CD14-positive monocyte (primary cell): ENCODE measurements around the gene HOXC9. TPM values are rescaled to one million over a fixed set of nuclear protein-coding genes. Genes with fewer than 3 reads are reported as not detected.

Experiments
- DNase-seq, 3 donors: peaks; one replicate each; pipeline ENCODE4 v3.0.0-alpha.2; 2011 to 2022
- H2AFZ ChIP-seq: 2 replicates; pipeline ENCODE4 v1.6.0; 2012; ENCODE audit warnings: mild to moderate bottlenecking, low read depth, low read length, inconsistent platforms; ENCODE audit not compliant: insufficient read depth, poor library complexity, severe bottlenecking
- H3K27ac ChIP-seq, 2 donors: 1 replicate in 1 of 2; 2 replicates in 1 of 2; pipeline ENCODE4 v1.5.1; 2012 to 2013; ENCODE audit warnings: low read length in 2 of 2, control low read depth in 1 of 2, inconsistent platforms in 1 of 2, low read depth in 1 of 2, mild to moderate bottlenecking in 1 of 2
- H3K27me3 ChIP-seq, 2 donors: one replicate each; pipeline versions ENCODE4 v1.6.0 to v1.6.1; 2011 to 2013; ENCODE audit warnings: low read length in 2 of 2; ENCODE audit not compliant: control insufficient read depth in 2 of 2, insufficient read depth in 2 of 2
- H3K36me3 ChIP-seq, 2 donors: replicated peaks in 1 of 2; 1 replicate in 1 of 2; 2 replicates in 1 of 2; pipeline versions ENCODE4 v1.5.1 to v1.6.1; 2012 to 2013; ENCODE audit warnings: low read length in 2 of 2, control low read depth in 1 of 2, inconsistent platforms in 1 of 2, mild to moderate bottlenecking in 1 of 2; ENCODE audit not compliant: insufficient read depth in 2 of 2, control insufficient read depth in 1 of 2
- H3K4me1 ChIP-seq, 2 donors: 1 replicate in 1 of 2; 2 replicates in 1 of 2; pipeline versions ENCODE4 v1.5.1 to v1.6.1; 2012 to 2013; ENCODE audit warnings: low read length in 2 of 2, control low read depth in 1 of 2, inconsistent platforms in 1 of 2, mild to moderate bottlenecking in 1 of 2, moderate library complexity in 1 of 2; ENCODE audit not compliant: insufficient read depth in 2 of 2, control insufficient read depth in 1 of 2
- H3K4me2 ChIP-seq: replicated peaks from 2 replicates; pipeline ENCODE3; 2012; ENCODE audit warnings: low read length, moderate library complexity, mild to moderate bottlenecking; ENCODE audit not compliant: poor library complexity, severe bottlenecking; ENCODE audit errors: extremely low read depth
- H3K4me3 ChIP-seq, 3 experiments: fragments of 200-600 bp in 1 of 3; sonication (generic) in 1 of 3; replicated peaks in 1 of 3; 1 replicate in 2 of 3; 2 replicates in 1 of 3; pipeline ENCODE4 v1.5.1; 2011 to 2013; ENCODE audit warnings: low read length in 3 of 3, mild to moderate bottlenecking in 3 of 3, control low read depth in 2 of 3, low read depth in 2 of 3, inconsistent platforms in 1 of 3, moderate library complexity in 1 of 3
- H3K79me2 ChIP-seq: 2 replicates; pipeline ENCODE4 v1.6.0; 2012; ENCODE audit warnings: mild to moderate bottlenecking, control low read depth, inconsistent platforms, low read length, moderate library complexity; ENCODE audit not compliant: insufficient read depth
- H3K9ac ChIP-seq: 2 replicates; pipeline ENCODE4 v1.6.0; 2017; ENCODE audit warnings: low read length, mild to moderate bottlenecking; ENCODE audit not compliant: insufficient read depth, poor library complexity, severe bottlenecking
- H3K9me3 ChIP-seq, 2 donors: replicated peaks in 1 of 2; 1 replicate in 1 of 2; 2 replicates in 1 of 2; pipeline versions ENCODE4 v1.5.1 to v1.6.1; 2012 to 2013; ENCODE audit warnings: low read length in 2 of 2, control low read depth in 1 of 2; ENCODE audit not compliant: control insufficient read depth in 1 of 2, insufficient read depth in 1 of 2
- H4K20me1 ChIP-seq: 2 replicates; pipeline ENCODE4 v1.6.0; 2012; ENCODE audit warnings: mild to moderate bottlenecking, low read length, control low read depth, moderate library complexity; ENCODE audit not compliant: insufficient read depth
- H3K27ac Mint-ChIP-seq, 7 donors: one replicate each; pipeline ENCODE4 v1.8.0; 2020; ENCODE audit warnings: mild to moderate bottlenecking in 7 of 7, mixed read lengths in 7 of 7, moderate library complexity in 6 of 7, inconsistent platforms in 2 of 7
- H3K27me3 Mint-ChIP-seq, 3 donors: one replicate each; pipeline ENCODE4 v1.8.0; 2021 to 2022; ENCODE audit warnings: low read depth in 3 of 3, mild to moderate bottlenecking in 3 of 3, mixed read lengths in 3 of 3, moderate library complexity in 3 of 3, inconsistent platforms in 1 of 3
- H3K36me3 Mint-ChIP-seq, 2 donors: one replicate each; pipeline ENCODE4 v1.8.0; 2020; ENCODE audit warnings: mixed read lengths in 2 of 2, inconsistent platforms in 1 of 2, mild to moderate bottlenecking in 1 of 2
- H3K4me1 Mint-ChIP-seq: one replicate; pipeline ENCODE4 v1.8.0; 2020; ENCODE audit warnings: mild to moderate bottlenecking, mixed read lengths
- H3K4me3 Mint-ChIP-seq, 2 donors: one replicate each; pipeline ENCODE4 v1.8.0; 2020; ENCODE audit warnings: mild to moderate bottlenecking in 2 of 2, mixed read lengths in 2 of 2, moderate library complexity in 1 of 2
- H3K9me3 Mint-ChIP-seq, 7 donors: one replicate each; pipeline ENCODE4 v1.8.0; 2020 to 2022; ENCODE audit warnings: mixed read lengths in 7 of 7, mild to moderate bottlenecking in 6 of 7, moderate library complexity in 6 of 7, inconsistent platforms in 2 of 7
- WGBS: methylation state at CpG from one replicate; pipeline ENCODE4 v1.1.5; 2013; ENCODE audit warnings: missing lambda C conversion rate; ENCODE audit not compliant: insufficient coverage; 5-methylcytosine and 5-hydroxymethylcytosine counted together
- intact Hi-C, 2 donors: fragments of 100-400 bp; cut with micrococcal nuclease; formaldehyde crosslinking; loops; one replicate each; pipeline versions ENCODE4 v1.15.0 to v1.15.1; 2023
- polyA plus RNA-seq, 3 donors: library from polyadenylated mRNA; depleted of rRNA in 1 of 3; unstranded in 2 of 3; stranded (reverse) in 1 of 3; fragments of 300-500 nt in 2 of 3; fragments of >200 nt in 1 of 3; fragmentation: Illumina TruSeq in 2 of 3; gene quantifications; 1 replicate in 2 of 3; 2 replicates in 1 of 3; pipeline ENCODE4 v1.2.3, GENCODE V29; 2012 to 2021
- TF ChIP-seq, protein P1 (sequence below): fragments of 200-600 bp; IDR thresholded peaks from one replicate; pipeline ENCODE4 v1.8.0; 2022; ENCODE audit warnings: antibody characterized with exemption, mild to moderate bottlenecking

Gene HOXC9
- polyA plus RNA-seq, 3 donors = not detected

- no peaks in the 10 kb centered on the region for H3K36me3 ChIP-seq
- peaks cover 4 to 7% of the 10 kb centered on the region in 2 donors for H3K36me3 Mint-ChIP-seq
- peaks cover 9 to 50% of the 10 kb centered on the region in 2 donors for H3K9me3 ChIP-seq
- peaks cover 6% of the 10 kb centered on the region for H3K4me1 Mint-ChIP-seq
- WGBS = no CpG with 5 or more reads among the region's 14 CpGs
- H4K20me1 ChIP-seq = no peaks in the 10 kb centered on the region
- peak overlapping the region in 1 of 2 donors; percentile 80 for H3K4me3 Mint-ChIP-seq
- intact Hi-C loops = loop anchor here in 1 of 2 donors (10.0 kb wide), 1 partner anchor 63 kb away; the partner anchor contains the start of genes HOTAIR and HOXC11
- peaks cover 5 to 38% (median 17%) of the 10 kb centered on the region in 7 donors for H3K9me3 Mint-ChIP-seq
- peaks cover 91 to 98% (median 93%) of the 10 kb centered on the region in 3 donors for H3K27me3 Mint-ChIP-seq
- DNase-seq = no peak
- H3K4me2 ChIP-seq = no peak overlapping the region
- H3K79me2 ChIP-seq = no peaks in the 10 kb centered on the region
- H3K4me1 ChIP-seq = no peaks in the 10 kb centered on the region
- no peak overlapping the region for H3K9ac ChIP-seq
- H3K4me3 ChIP-seq = no peak overlapping the region
- peaks cover 84 to 98% of the 10 kb centered on the region in 2 donors for H3K27me3 ChIP-seq
- TF ChIP-seq, protein P1, sequence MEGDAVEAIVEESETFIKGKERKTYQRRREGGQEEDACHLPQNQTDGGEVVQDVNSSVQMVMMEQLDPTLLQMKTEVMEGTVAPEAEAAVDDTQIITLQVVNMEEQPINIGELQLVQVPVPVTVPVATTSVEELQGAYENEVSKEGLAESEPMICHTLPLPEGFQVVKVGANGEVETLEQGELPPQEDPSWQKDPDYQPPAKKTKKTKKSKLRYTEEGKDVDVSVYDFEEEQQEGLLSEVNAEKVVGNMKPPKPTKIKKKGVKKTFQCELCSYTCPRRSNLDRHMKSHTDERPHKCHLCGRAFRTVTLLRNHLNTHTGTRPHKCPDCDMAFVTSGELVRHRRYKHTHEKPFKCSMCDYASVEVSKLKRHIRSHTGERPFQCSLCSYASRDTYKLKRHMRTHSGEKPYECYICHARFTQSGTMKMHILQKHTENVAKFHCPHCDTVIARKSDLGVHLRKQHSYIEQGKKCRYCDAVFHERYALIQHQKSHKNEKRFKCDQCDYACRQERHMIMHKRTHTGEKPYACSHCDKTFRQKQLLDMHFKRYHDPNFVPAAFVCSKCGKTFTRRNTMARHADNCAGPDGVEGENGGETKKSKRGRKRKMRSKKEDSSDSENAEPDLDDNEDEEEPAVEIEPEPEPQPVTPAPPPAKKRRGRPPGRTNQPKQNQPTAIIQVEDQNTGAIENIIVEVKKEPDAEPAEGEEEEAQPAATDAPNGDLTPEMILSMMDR = no peak
- no peak overlapping the region for H3K27ac Mint-ChIP-seq
- H3K27ac ChIP-seq = no peak overlapping the region
- H2AFZ ChIP-seq = no peak overlapping the region
Observed at GRCh38 chr12:54037360-54038283, 37.7 kb downstream of the HOXC9 start.

GRCh38 chr12:54038284-54038870 lies 38.4 kb downstream of the HOXC9 start:
- H3K9me3 Mint-ChIP-seq = peaks cover 0 to 31% (median 9%) of the 10 kb centered on the region in 7 donors
- H3K27ac Mint-ChIP-seq = no peak overlapping the region
- intact Hi-C loops = loop anchor here in 1 of 2 donors (10.0 kb wide), 1 partner anchor 64 kb away; the partner anchor contains the start of genes HOTAIR and HOXC11
- DNase-seq = no peak
- Histone ChIP-seq H3K9me3 (peaks cover 1 to 43% of the 10 kb centered on the region in 2 donors), H3K36me3 (no peaks in the 10 kb centered on the region), H4K20me1 (no peaks in the 10 kb centered on the region), H3K27me3 (peaks cover 84 to 98% of the 10 kb centered on the region in 2 donors), H3K4me3 (no peak overlapping the region), H3K4me2 (no peak overlapping the region), H3K27ac (no peak overlapping the region), H3K9ac (no peak overlapping the region), H3K4me1 (no peaks in the 10 kb centered on the region), H2AFZ (no peak overlapping the region), H3K79me2 (no peaks in the 10 kb centered on the region)
- H3K36me3 Mint-ChIP-seq = peaks cover 0 to 3% of the 10 kb centered on the region in 2 donors
- peaks cover 91 to 98% (median 93%) of the 10 kb centered on the region in 3 donors for H3K27me3 Mint-ChIP-seq
- H3K4me1 Mint-ChIP-seq = peaks cover 2% of the 10 kb centered on the region
- 53% methylated on average over 4 of the region's 5 CpGs for WGBS
- TF ChIP-seq, protein P1 = no peak
- H3K4me3 Mint-ChIP-seq = peak overlapping the region in 1 of 2 donors; percentile 71
